T-helper 2 cell (primary cell): ENCODE measurements around the gene CELSR1.

Source experiments
- DNase-seq, 5 experiments: peaks; one replicate each; pipeline versions ENCODE4 v3.0.0 to v3.0.0-alpha.2; 2012 to 2022

The CELSR1 gene

GRCh38 chr22:46439576-46440465 lies 97.6 kb downstream of the CELSR1 start:
- no peak for DNase-seq

GRCh38 chr22:46439111-46439510 lies 98.3 kb downstream of the CELSR1 start:
- no peak for DNase-seq

GRCh38 chr22:46437671-46438440 lies 99.6 kb downstream of the CELSR1 start:
- no peak for DNase-seq

GRCh38 chr22:46436595-46437175 lies 100.7 kb downstream of the CELSR1 start:
- no peak for DNase-seq

- DNase-seq = no peak
These were observed 104.1 kb downstream of the CELSR1 start for GRCh38 chr22:46433318-46433717.

GRCh38 chr22:46432164-46433068 lies 105.0 kb downstream of the CELSR1 start:
- DNase-seq = peak in 2 of 5 experiments; percentile 26 to 81

GRCh38 chr22:46430961-46431838 lies 106.2 kb downstream of the CELSR1 start:
- no peak for DNase-seq

- no peak for DNase-seq
These were observed 108.0 kb downstream of the CELSR1 start for GRCh38 chr22:46429325-46429853.

- no peak for DNase-seq
These were observed 108.7 kb downstream of the CELSR1 start for GRCh38 chr22:46428602-46429324.

GRCh38 chr22:46428171-46428570 lies 109.2 kb downstream of the CELSR1 start:
- no peak for DNase-seq

GRCh38 chr22:46425016-46425415 lies 112.4 kb downstream of the CELSR1 start:
- no peak for DNase-seq

GRCh38 chr22:46424496-46424895 lies 112.9 kb downstream of the CELSR1 start:
- no peak for DNase-seq

GRCh38 chr22:46422896-46423295 lies 114.5 kb downstream of the CELSR1 start:
- DNase-seq = no peak

- DNase-seq = peak in 3 of 5 experiments; percentile 15 to 63 (median 29)
These were observed 116.2 kb downstream of the CELSR1 start for GRCh38 chr22:46421267-46421666.

- DNase-seq = no peak
These were observed 117.5 kb downstream of the CELSR1 start for GRCh38 chr22:46419754-46420571.

GRCh38 chr22:46418827-46419226 lies 118.6 kb downstream of the CELSR1 start:
- DNase-seq = no peak

GRCh38 chr22:46417769-46418168 lies 119.7 kb downstream of the CELSR1 start:
- no peak for DNase-seq

- no peak for DNase-seq
These were observed 120.4 kb downstream of the CELSR1 start for GRCh38 chr22:46416891-46417580.

- no peak for DNase-seq
These were observed 120.9 kb downstream of the CELSR1 start for GRCh38 chr22:46416520-46416871.
